ENCODE measurements around the gene THAP4. TPM values are rescaled to one million over a fixed set of nuclear protein-coding genes. Genes with fewer than 3 reads are reported as not detected.
"Not testable (repeated sequence)": the region's sequence is repeated elsewhere in the genome, so short reads cannot be mapped to it uniquely, and the experiment has no call there.

The THAP4 gene
- total RNA-seq, 1 donor from 2014 or later: 73.2 TPM

DNA sequence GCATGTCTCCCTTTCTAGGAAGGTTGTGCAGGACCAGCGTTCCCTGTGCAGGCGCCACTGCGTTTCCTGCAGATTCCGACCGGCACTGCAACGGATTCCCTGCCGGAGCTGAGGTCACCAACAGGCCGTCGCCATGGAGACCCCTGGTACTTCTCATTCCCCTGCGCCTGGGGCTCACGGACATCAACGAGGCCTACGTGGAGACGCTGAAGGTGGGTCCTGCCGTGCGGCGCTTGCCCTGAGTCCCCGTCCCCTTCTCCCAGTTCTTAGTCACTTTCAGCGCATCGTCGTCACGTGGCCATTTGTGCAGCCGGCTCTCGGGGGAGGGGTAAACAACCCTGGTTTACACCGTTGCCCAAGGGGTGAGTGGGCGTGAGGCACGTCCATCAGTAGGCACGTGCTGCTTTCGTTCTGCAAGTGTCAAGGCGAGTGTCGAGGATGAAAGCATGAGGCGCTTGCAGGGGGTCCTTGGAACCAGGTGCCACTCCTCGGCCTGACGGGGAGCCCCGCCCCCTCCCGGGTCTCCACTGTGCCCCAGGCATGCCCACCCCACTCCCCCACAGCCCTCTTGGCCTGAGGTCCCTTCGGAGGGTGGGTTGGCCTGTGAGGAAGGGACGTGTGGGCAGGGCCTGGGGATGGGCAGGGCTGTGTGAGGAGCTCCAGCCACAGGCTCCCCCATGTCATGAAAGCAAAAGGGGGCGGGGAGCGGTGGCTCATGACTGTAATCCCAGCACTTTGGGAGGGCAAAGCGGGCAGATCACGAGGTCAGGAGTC, 29.9 kb upstream of the THAP4 start:
- DNase-seq (ENCODE audit: low spot score): no peak
- intact Hi-C loops (cut with DNase I): no loop called here

DNA sequence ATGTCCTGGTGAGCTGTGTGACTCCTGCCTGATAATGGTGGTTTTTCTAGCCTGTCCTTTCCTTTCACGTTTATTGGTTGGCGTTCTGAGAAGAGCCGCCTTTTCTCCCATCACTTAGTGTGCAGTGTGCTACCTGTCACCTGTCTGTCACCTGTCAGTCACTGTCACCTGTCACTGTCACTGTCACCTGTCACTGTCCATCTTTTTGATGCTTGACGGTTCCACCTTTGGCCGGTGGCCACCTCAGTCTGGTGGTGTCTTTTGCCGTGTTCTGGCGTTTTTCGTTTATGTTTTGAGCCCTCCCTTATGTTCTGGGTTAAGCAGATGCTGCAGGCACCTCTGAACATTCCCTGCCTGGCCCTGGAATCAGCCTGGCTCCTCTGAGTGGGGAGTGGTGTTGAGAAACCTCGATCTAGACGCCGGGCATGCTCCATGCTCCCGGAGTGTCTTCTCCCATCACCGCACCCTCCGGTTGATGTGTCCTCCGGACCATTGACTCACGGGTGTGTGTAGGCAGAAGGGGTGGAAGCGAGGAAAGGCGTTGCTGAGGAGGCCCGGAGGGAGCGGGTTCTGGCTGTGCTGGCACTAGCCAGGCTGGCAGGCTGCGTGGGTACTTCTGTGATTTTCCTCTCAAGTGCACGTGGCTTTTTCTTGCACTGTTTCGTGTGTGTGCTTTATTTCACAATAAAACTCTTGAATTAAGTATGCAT, 28.9 kb upstream of the THAP4 start:
- intact Hi-C loops (cut with DNase I): no loop called here
- DNase-seq (ENCODE audit: low spot score): no peak

DNA sequence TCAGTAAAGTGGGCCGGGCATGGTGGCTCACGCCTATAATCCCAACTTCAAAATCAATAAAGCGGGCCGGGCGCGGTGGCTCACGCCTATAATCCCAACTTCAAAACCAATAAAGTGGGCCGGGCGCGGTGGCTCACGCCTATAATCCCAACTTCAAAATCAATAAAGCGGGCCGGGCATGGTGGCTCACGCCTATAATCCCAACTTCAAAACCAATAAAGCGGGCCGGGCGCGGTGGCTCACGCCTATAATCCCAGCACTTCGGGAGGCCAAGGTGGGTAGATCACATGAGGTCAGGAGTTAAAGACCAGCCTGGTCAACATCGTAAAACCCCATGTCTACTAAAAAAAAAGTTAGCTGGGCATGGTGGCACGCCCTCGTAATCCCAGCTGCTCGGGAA, 25.8 kb upstream of the THAP4 start:
- DNase-seq (ENCODE audit: low spot score): peak; percentile 67
- intact Hi-C loops (cut with DNase I): not testable (repeated sequence)

DNA sequence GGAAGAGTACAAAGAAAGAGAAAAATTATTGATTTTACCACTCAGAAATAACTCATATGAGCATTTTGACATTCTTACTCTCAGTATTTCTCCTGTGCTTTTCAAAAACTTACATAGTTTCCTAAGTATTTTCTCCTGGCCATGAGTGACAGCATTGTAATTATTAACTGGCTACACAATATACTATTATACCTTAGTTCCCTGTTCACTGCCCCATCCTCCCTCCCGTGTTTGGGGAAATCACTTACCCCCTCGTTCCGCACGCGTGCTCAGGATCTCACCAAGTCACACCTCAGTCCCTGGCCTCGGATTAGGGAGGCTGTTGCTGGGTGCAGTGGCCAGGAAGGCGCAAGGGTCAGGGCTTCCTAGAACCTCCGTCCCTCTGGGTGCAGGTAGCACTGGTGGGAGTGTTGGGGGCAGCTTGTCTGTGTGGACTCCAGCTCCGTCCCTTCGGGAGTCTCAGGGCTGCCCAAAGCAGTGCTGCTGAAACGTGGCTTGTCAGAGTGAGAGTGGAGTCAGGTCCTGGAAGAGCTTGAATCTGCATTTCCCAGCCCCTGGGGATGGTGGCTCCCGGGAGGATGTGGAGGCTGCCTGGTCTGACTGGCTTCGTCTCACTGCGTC, 23.7 kb upstream of the THAP4 start:
- peak; percentile 65 for DNase-seq (ENCODE audit: low spot score)
- intact Hi-C loops (cut with DNase I): no loop called here

DNA sequence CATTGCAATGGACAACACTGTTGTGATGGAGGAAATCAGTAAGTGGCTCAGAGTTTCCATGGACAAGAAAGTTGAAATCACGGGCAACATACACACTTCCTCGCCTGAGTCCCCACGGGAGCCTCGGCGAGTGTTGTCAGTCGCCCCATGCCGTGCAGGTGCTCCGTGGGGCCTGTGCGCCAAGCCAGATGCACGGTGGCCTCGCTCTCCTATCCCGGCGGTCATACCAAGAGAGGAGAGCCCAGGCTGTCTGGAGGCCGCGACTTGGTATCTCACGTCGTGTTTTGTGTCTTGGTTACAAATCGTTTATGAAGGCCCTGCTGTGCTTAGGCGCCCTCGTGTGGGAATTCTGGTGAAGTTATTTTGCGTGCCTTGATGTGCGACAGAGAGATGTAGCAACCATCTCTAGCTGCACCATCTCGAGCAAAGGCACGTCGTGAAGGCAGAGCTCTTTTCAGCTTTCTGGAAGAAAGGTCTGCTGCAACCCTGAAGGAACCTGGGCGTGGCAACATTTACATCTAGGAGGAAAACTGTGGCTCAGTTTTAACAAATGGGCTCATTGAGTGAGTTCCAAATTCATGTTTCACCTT, 22.3 kb upstream of the THAP4 start:
- peak; percentile 74 for DNase-seq (ENCODE audit: low spot score)
- intact Hi-C loops (cut with DNase I): no loop called here

DNA sequence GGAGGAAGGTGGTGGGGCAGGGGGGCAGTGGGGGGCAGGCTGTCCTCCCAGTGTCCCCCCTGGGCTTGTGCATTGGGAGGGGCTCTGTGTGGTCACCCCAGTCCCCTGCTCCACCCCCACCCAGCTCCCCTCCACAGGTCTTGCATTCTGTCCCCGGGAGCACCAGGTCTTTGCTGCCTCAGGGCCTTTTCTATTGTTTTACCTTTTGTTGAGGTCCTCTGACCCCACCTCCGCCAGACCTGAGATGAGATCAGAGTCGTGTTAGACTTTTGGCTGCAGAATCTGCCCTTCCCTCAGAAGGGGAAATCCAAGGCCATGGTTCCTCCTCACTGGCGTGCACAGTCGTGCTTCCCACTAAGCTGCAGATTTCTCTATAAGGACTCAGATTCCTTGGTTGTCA, 21.3 kb upstream of the THAP4 start:
- DNase-seq (ENCODE audit: low spot score): no peak
- intact Hi-C loops (cut with DNase I): no loop called here

DNA sequence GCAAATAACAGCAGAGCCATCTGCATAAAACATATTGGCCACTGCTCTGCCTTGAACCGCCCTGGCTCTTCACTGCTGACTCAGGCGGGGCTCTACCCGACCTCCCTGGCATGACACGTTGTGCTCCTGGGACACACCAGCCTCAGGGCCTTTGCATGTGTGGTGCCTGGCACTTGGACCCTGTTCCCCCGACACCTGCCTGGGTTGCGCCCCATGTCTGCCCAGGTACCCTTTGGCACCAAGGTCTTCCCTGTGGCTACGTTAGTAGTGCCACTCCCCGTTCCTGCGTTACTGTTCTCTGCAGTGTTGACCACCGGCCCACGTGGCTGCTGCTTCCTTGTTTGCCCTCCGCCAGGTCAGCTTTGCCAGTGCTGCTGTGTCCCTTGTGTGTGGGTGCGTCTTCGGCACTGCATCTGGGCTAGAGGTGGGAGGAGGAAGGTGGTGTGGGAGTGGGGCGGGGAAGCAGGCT, 20.9 kb upstream of the THAP4 start:
- DNase-seq (ENCODE audit: low spot score): no peak
- intact Hi-C loops (cut with DNase I): no loop called here

DNA sequence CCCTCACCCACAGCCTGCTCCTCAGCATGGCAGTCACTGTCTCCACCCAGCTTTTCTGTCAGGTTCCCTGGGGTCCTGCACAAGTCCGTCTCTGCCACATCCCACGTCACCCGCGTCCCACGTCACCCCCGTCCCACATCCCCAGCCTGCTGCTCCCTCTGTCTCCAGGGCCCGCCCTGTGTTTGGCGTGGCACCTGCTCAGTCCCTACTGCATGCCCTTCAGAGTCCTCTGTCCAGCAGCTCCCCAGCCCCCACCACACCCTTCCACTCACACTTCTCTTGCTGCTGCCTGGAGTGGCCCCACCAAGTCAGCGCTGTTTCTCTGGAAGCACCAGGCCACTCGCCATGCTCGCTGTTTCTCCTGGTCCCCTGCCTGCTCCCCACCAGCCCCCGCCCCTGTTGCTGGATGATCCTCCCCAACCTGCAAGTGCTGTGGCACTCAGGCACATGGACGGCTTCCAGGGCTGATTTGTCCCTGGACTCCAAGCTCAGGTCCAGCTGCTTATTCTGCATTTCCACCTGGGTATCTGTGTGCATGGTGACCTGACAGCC, 19.3 kb upstream of the THAP4 start:
- intact Hi-C loops (cut with DNase I): no loop called here
- DNase-seq (ENCODE audit: low spot score): no peak

DNA sequence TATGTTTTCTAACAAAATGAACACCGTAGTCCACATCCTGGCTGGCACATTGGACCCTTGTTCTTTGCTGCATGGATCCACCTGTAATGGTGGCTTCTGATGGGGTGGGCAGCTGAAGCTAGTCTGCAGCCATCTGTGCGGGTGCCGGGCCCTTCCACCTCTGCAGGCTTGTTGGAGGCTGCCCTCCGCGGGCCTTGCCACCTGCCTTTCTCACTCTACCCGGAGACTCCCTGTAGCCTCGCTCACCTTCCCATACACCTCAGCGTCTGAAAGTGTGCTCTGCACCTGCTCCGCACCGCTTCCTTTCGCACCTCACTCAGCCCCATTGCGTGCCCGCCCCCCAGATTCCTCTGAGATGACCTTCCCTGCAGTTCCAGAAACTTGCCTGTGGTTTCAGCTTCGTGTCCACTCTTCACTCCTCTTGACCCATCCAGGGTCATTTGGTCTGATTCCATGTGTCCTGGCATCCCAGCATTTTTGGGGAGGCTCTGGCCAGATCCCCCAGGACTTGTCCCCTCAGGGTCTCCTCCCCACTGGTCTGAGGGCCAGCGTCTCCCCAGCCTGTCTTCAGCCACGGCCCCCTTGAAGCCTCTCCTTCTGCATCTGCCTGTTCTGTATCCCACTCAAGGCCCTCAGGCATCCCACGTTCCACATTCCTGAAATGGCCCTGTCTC, 18.7 kb upstream of the THAP4 start:
- intact Hi-C loops (cut with DNase I): no loop called here
- no peak for DNase-seq (ENCODE audit: low spot score)

DNA sequence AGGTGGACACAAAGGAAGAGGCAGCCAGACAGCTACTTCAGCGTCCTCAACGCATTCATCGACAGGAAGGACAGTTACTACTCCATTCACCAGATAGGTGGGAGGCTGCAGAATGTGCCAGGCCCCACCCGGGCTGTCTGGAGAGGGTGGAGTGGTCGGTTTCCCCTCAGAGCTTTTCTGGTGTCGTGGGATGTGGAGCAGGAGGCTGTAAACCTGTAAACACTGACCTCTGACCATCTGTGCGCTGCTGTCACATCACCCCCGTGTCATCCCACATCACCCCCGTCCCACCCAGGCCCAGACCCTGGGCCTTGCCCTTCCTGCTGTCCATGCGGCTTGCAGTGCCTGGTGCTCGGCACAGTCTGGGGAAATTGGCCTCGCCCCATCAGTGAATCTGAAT, 17.6 kb upstream of the THAP4 start:
- intact Hi-C loops (cut with DNase I): no loop called here
- peak; percentile 61 for DNase-seq (ENCODE audit: low spot score)

DNA sequence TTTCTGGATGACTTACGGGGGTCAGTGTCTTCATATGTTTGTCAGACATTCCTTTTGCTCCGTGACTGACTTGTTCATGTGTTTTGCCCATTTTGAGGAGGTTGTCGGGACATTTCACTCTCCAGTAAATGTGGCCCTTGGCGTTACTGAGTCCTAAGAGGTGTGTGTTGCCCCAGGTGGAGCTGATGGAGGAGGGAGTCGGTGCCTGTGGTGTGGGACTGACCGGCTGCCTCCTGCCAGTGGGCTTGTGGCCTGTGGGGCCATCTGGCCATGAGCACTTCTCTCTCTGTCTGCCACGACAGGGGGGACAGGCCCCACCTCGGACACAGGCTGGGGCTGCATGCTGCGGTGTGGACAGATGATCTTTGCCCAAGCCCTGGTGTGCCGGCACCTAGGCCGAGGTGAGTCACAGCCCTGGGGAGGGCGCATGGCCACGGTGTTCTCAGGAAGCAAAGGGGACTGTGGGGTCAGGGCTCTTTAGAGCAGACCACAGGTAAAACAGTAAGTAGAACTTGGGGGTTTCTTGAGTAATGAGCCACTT, 16.3 kb upstream of the THAP4 start:
- intact Hi-C loops (cut with DNase I): no loop called here

DNA sequence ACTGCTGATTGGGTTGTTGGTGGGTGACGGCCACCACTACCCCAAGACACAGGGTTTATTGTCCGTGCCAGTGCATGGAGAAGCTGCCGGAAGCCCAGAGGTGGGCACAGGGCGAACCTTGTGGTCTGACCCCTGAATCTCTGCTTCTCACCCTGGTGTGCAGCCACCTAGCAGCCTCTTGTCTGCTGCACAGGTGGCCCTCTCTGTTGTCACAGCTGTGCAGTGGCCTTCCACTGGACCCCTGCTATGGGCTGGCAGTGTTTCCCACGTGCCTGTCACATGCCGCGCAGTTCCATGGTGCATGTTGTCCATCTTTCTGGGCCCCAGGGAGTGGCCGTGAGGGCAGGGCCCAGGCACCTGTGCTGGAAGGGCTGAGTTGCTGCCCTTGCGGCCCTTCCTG, 15.8 kb upstream of the THAP4 start:
- DNase-seq (ENCODE audit: low spot score): no peak
- intact Hi-C loops (cut with DNase I): no loop called here

More for the DNA sequence above, 16.3 kb upstream of the THAP4 start:
- DNase-seq (ENCODE audit: low spot score): no peak

DNA sequence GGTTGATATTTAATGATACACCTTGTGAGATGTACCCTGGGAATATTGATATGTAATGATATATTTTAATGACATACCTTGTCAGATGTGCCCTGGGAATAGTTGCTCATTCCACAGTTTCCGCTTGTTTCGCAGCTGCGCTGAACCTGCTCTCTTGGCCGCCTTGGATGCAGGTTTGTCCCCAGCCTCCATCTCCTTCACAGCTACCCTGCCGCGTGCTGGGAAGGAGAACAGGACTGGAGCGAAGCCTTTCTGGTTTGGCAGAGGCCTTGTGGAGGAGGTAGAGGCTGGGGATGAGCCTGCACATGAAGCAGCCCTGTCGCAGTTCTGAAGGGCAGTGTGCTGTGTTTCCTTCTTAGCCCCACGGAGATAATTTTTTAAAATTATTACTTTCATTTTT, 15.2 kb upstream of the THAP4 start:
- DNase-seq (ENCODE audit: low spot score): no peak
- intact Hi-C loops (cut with DNase I): no loop called here

DNA sequence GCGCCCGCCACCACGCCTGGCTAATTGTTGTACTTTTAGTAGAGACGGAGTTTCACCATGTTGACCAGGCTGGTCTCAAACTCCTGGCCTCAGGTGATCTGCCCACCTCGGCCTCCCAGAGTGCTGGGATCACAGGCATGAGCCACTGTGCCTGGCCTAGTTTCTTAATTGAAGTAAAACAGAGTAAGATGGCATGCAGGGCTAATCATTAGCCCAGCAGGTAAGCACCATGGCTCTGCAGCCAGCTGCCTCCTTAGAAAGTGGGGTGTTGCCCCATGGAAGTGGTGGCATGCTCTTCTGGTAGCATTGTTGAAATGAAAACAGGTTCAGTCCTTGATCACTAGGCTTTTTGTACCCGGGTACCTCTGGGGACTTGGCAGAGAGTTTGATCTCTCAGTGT, 13.0 kb upstream of the THAP4 start:
- DNase-seq (ENCODE audit: low spot score): no peak
- intact Hi-C loops (cut with DNase I): no loop called here

DNA sequence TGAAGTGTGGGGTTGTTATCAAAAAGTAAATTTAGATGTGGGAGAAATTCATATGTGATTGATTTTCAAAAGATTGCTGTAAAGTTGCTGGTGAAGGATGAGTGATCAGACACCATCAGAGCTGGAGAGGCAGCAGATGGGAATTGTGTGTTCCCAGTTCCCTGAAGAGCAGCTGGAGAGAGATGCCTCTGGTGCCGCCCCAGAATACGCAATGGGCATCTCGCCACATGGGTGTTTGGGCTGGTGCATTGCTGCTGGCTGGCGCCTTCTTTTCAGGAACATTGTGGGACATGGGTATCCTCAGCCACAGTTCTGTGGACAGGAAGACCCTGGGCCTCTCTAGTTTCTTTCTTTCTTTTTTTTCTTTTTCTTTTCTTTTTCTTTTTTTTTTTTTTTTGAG, 12.4 kb upstream of the THAP4 start:
- intact Hi-C loops (cut with DNase I): no loop called here
- DNase-seq (ENCODE audit: low spot score): no peak

DNA sequence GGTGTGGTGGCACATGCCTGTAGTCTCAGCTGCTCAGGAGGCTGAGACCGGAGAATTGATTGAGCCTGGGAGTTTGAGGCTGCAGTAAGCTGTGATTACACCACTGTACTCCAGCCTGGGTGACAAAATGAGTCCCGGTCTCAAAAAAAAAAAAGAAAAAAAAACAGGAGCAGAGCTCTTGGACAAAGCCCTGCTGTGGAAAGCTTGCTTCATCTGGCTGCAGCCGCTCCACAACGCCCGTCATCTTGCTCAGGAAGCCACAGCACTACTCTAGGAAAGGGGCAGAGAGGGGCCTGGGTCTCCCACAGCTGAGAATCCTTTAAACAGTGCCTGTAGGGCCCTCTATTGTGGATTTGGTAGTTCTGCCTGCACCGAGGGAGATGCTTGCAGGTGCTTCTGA, 11.5 kb upstream of the THAP4 start:
- intact Hi-C loops (cut with DNase I): no loop called here
- no peak for DNase-seq (ENCODE audit: low spot score)

DNA sequence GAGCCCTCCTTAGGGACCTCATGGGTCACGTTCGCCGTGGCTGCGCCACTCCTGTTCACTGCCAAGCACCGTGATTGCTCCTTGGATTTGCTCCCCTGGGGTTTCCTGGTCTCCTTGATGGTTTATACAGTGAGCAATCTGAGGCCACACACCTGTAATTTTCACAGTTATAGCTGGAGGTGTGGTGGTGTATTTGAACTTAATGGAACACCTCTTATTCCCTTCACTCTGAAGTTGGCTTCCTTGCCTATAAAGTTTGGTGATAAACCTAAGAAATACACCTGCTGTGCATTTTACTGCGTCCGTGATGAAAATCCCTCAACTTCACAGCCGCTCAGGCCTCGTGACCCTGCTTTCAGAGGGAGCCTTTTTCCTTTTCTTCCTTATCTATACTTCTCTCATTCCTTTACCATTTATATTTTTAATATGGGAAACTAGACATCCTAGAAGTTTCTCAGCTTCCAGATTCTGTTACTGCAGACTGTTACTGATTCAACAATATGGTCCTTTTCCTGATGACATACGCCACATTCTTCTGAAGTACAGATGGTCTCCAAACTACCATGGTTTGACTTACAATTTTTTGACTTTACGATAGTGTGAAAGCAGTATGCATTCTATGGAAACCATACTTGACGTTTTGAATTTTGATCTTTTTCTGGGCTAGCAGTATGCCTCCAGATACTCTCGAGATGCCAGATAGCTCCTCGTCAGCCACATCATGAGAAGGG, 9.1 kb upstream of the THAP4 start:
- intact Hi-C loops (cut with DNase I): no loop called here
- DNase-seq (ENCODE audit: low spot score): no peak

DNA sequence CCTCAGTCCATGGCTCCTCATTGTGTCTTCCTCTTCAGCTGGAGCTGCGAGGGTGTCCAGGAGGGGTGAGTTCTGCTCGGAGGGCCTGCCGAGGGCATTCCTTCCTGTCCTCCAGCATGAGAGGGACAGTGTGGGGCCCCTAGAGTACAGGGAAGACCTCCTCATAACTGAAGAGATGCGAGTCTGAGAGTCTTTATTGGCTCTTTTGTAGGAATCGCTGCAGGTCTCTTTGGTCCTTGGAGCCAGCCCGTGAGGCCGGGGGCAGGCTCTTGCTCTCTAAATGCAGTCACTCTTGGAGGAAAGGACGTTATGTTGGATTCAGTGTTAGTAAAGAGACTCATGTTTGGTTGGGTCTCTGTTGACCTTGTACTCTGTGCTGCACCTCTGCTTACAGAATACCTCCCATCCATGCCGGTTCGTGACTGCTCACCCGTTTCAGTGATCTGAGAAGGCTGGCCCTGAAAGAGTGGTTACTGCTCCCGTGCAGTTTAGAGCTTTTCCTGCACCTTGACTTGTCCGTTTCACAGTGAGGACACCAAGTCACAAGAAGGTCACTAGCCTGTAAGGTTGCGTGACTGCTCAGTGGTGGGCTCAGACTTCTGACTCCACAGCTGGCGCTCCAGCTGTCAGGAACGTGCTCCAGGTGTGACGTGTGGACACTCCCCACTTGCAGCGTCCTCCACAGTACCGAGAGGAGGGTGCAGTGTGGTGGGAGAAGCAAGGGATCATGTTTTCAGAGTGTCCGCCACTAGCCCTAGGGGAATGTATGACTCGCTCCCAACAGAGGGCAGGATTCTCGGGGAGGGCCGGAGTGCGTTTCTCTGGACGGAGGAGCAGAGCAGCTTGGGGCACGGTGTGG, 8.3 kb upstream of the THAP4 start:
- no peak for DNase-seq (ENCODE audit: low spot score)
- intact Hi-C loops (cut with DNase I): no loop called here

Data from cardiac septum (tissue), 1 donor.